Naive thymus-derived CD8-positive, alpha-beta T cell (primary cell): Measurements from ENCODE around the gene CALML6. TPM values are rescaled to one million over a fixed set of nuclear protein-coding genes. Genes with fewer than 3 reads are reported as not detected.

Experiments
- ATAC-seq, 2 donors: fragments of 150-1000 bp; cut with Tn5 transposase in 1 of 2; sonication (Bioruptor Pico), chemical (Tn5 transposase) in 1 of 2; 1 replicate in 1 of 2; 2 replicates in 1 of 2; pipeline ENCODE4 v1.10.0; 2021; ENCODE audit warnings: mild to moderate bottlenecking in 2 of 2, moderate library complexity in 2 of 2
- POLR2A ChIA-PET: fragments of 350-600 bp; sonication (Branson Sonifier 250); formaldehyde crosslinking; loops from one replicate; lab custom pipeline; 2021; ENCODE audit warnings: antibody characterized with exemption; lab: Charles Lee
- DNase-seq, 10 donors: peaks; one replicate each; pipeline versions ENCODE4 v3.0.0 to v3.0.0-alpha.2; 2020 to 2022
- H3K27ac Mint-ChIP-seq, 10 donors: one replicate each; pipeline ENCODE4 v1.8.0; 2020 to 2022; ENCODE audit warnings: mild to moderate bottlenecking in 10 of 10, mixed read lengths in 10 of 10, moderate library complexity in 4 of 10, inconsistent platforms in 1 of 10
- H3K27me3 Mint-ChIP-seq, 5 donors: one replicate each; pipeline ENCODE4 v1.8.0; 2021 to 2022; ENCODE audit warnings: mixed read lengths in 5 of 5
- H3K36me3 Mint-ChIP-seq, 3 donors: one replicate each; pipeline ENCODE4 v1.8.0; 2020 to 2022; ENCODE audit warnings: mixed read lengths in 3 of 3, mild to moderate bottlenecking in 2 of 3, inconsistent platforms in 1 of 3
- H3K4me1 Mint-ChIP-seq, 4 donors: one replicate each; pipeline ENCODE4 v1.8.0; 2021 to 2022; ENCODE audit warnings: mixed read lengths in 4 of 4
- H3K4me3 Mint-ChIP-seq, 10 donors: one replicate each; pipeline ENCODE4 v1.8.0; 2020 to 2022; ENCODE audit warnings: mild to moderate bottlenecking in 10 of 10, mixed read lengths in 10 of 10, moderate library complexity in 6 of 10, inconsistent platforms in 1 of 10
- H3K9me3 Mint-ChIP-seq, 9 donors: one replicate each; pipeline ENCODE4 v1.8.0; 2020 to 2022; ENCODE audit warnings: mixed read lengths in 9 of 9, mild to moderate bottlenecking in 3 of 9, inconsistent platforms in 1 of 9, moderate library complexity in 1 of 9
- polyA plus RNA-seq, 3 donors: library from polyadenylated mRNA; unstranded; fragments of 300-500 nt; fragmentation: Illumina TruSeq; gene quantifications; one replicate each; pipeline ENCODE4 v1.2.3, GENCODE V29; 2021
- total RNA-seq, 8 experiments: library from RNA in 2 of 8; stranded (reverse) in 2 of 8; gene quantifications; one replicate each; pipeline ENCODE4 v1.2.3 and lab custom pipeline; 2021 to 2026

CALML6 gene
- total and polyA plus RNA-seq, 5 experiments from 2014 or later = 1.4 to 1.6 TPM; not detected in 3

GRCh38 chr1:1903224-1903623 lies 11.8 kb upstream of the CALML6 start:
- ATAC-seq = no peak
- POLR2A ChIA-PET = interaction anchor here (0.7 kb wide), 2 partner anchors 38 to 884 kb away, joined by 7 read pairs; no protein-coding TSS in a partner anchor
- Mint-ChIP-seq H3K9me3 (no peaks in the 10 kb centered on the region), H3K4me1 (peaks cover 12 to 21% (median 18%) of the 10 kb centered on the region in 4 donors), H3K4me3 (no peak overlapping the region), H3K36me3 (no peaks in the 10 kb centered on the region), H3K27ac (peak overlapping the region in 1 of 10 donors; percentile 27), H3K27me3 (peaks cover 0 to 3% (median 0%) of the 10 kb centered on the region in 5 donors)
- no peak for DNase-seq

- Mint-ChIP-seq H3K27ac (peak overlapping the region; percentile 13 to 89 (median 54)), H3K9me3 (no peaks in the 10 kb centered on the region), H3K27me3 (peaks cover 0 to 3% (median 0%) of the 10 kb centered on the region in 5 donors), H3K4me1 (peaks cover 16 to 21% (median 18%) of the 10 kb centered on the region in 4 donors), H3K36me3 (no peaks in the 10 kb centered on the region), H3K4me3 (peak overlapping the region; percentile 43 to 77 (median 58))
- POLR2A ChIA-PET = interaction anchor here (0.6 to 2.2 kb wide), 9 partner anchors 11 to 358 kb away, joined by 3 to 18 read pairs (median 3); partner anchors contain the start of gene GNB1
- peak; percentile 18 to 27 for ATAC-seq
- peak; percentile 39 to 80 (median 60) for DNase-seq
Observed at GRCh38 chr1:1906185-1907097, 8.6 kb upstream of the CALML6 start.

GRCh38 chr1:1907098-1907736 lies 7.8 kb upstream of the CALML6 start:
- POLR2A ChIA-PET = interaction anchor here (0.7 to 3.1 kb wide), 4 partner anchors 9 to 25 kb away, joined by 3 to 19 read pairs (median 12); no protein-coding TSS in a partner anchor
- Mint-ChIP-seq H3K36me3 (no peaks in the 10 kb centered on the region), H3K4me3 (peak overlapping the region in 4 of 10 donors; percentile 18 to 32 (median 30)), H3K27me3 (peaks cover 0 to 3% (median 0%) of the 10 kb centered on the region in 5 donors), H3K27ac (peak overlapping the region in 1 of 10 donors; percentile 46), H3K9me3 (no peaks in the 10 kb centered on the region), H3K4me1 (peaks cover 16 to 21% (median 18%) of the 10 kb centered on the region in 4 donors)
- DNase-seq (no peak), ATAC-seq (no peak)

GRCh38 chr1:1908506-1908791 lies 6.6 kb upstream of the CALML6 start:
- ATAC-seq = peak in 1 of 2 donors; percentile 9
- no peak for DNase-seq
- H3K9me3 Mint-ChIP-seq = no peaks in the 10 kb centered on the region
- H3K27ac Mint-ChIP-seq = peak overlapping the region in 4 of 10 donors; percentile 29 to 86 (median 63)
- H3K4me1 Mint-ChIP-seq = peaks cover 16 to 21% (median 18%) of the 10 kb centered on the region in 4 donors
- H3K4me3 Mint-ChIP-seq = peak overlapping the region; percentile 49 to 82 (median 64)
- H3K27me3 Mint-ChIP-seq = no peaks in the 10 kb centered on the region
- POLR2A ChIA-PET = interaction anchor here (0.7 to 3.1 kb wide), 15 partner anchors 10 to 162 kb away, joined by 3 to 25 read pairs (median 4); partner anchors contain the start of gene TMEM52
- no peaks in the 10 kb centered on the region for H3K36me3 Mint-ChIP-seq

- Mint-ChIP-seq H3K27me3 (no peaks in the 10 kb centered on the region), H3K27ac (peak overlapping the region; percentile 47 to 94 (median 88)), H3K4me1 (peaks cover 16 to 23% (median 20%) of the 10 kb centered on the region in 4 donors), H3K36me3 (no peaks in the 10 kb centered on the region), H3K4me3 (peak overlapping the region; percentile 82 to 88 (median 86)), H3K9me3 (no peaks in the 10 kb centered on the region)
- POLR2A ChIA-PET = interaction anchor here (1.2 to 3.1 kb wide), 7 partner anchors 8 to 279 kb away, joined by 3 to 19 read pairs (median 5); partner anchors contain the start of genes GNB1 and TMEM52
- ATAC-seq (no peak), DNase-seq (no peak)
Observed at GRCh38 chr1:1910033-1910465, 5.0 kb upstream of the CALML6 start.

GRCh38 chr1:1910651-1911331 lies 4.3 kb upstream of the CALML6 start:
- H3K9me3 Mint-ChIP-seq = no peaks in the 10 kb centered on the region
- peak overlapping the region in 5 of 10 donors; percentile 63 to 93 (median 89) for H3K27ac Mint-ChIP-seq
- POLR2A ChIA-PET = interaction anchor here (1.3 to 2.5 kb wide), 3 partner anchors 7 to 37 kb away, joined by 3 to 13 read pairs (median 5); partner anchors contain the start of genes GNB1 and TMEM52
- ATAC-seq (no peak), DNase-seq (no peak)
- peak overlapping the region in 6 of 10 donors; percentile 82 to 88 (median 86) for H3K4me3 Mint-ChIP-seq
- peaks cover 16 to 23% (median 20%) of the 10 kb centered on the region in 4 donors for H3K4me1 Mint-ChIP-seq
- no peaks in the 10 kb centered on the region for H3K27me3 Mint-ChIP-seq
- no peaks in the 10 kb centered on the region for H3K36me3 Mint-ChIP-seq

GRCh38 chr1:1911350-1912041 lies 3.6 kb upstream of the CALML6 start:
- H3K27me3 Mint-ChIP-seq = no peaks in the 10 kb centered on the region
- no peak for ATAC-seq
- H3K4me1 Mint-ChIP-seq = peaks cover 11 to 17% (median 13%) of the 10 kb centered on the region in 4 donors
- no peak for DNase-seq
- POLR2A ChIA-PET = interaction anchor here (1.3 kb wide), 1 partner anchor 37 kb away, joined by 3 read pairs; no protein-coding TSS in a partner anchor
- H3K9me3 Mint-ChIP-seq = no peaks in the 10 kb centered on the region
- peak overlapping the region in 3 of 10 donors; percentile 46 to 76 (median 74) for H3K27ac Mint-ChIP-seq
- no peaks in the 10 kb centered on the region for H3K36me3 Mint-ChIP-seq
- peak overlapping the region in 6 of 10 donors; percentile 28 to 63 (median 40) for H3K4me3 Mint-ChIP-seq

- no peaks in the 10 kb centered on the region for H3K9me3 Mint-ChIP-seq
- peaks cover 8 to 16% (median 15%) of the 10 kb centered on the region in 4 donors for H3K4me1 Mint-ChIP-seq
- peak overlapping the region in 1 of 10 donors; percentile 10 for H3K4me3 Mint-ChIP-seq
- no peaks in the 10 kb centered on the region for H3K27me3 Mint-ChIP-seq
- DNase-seq = no peak
- H3K27ac Mint-ChIP-seq = no peak overlapping the region
- ATAC-seq = no peak
- POLR2A ChIA-PET = interaction anchor here (0.7 kb wide), 1 partner anchor 9 kb away, joined by 3 read pairs; no protein-coding TSS in a partner anchor
- no peaks in the 10 kb centered on the region for H3K36me3 Mint-ChIP-seq
Observed at GRCh38 chr1:1914101-1914970, 724 bp upstream of the CALML6 start.

- Mint-ChIP-seq H3K4me3 (peak overlapping the region in 6 of 10 donors; percentile 22 to 52 (median 37)), H3K9me3 (no peaks in the 10 kb centered on the region), H3K4me1 (peaks cover 3 to 12% (median 7%) of the 10 kb centered on the region in 4 donors), H3K36me3 (no peaks in the 10 kb centered on the region), H3K27ac (no peak overlapping the region), H3K27me3 (no peaks in the 10 kb centered on the region)
- ATAC-seq (no peak), DNase-seq (peak in 1 of 10 donors; percentile 16)
- POLR2A ChIA-PET = no interaction called here
Observed at GRCh38 chr1:1915911-1916840, 1.1 kb downstream of the CALML6 start.

- H3K27me3 Mint-ChIP-seq = no peaks in the 10 kb centered on the region
- H3K9me3 Mint-ChIP-seq = no peaks in the 10 kb centered on the region
- H3K4me1 Mint-ChIP-seq = peaks cover 1 to 12% (median 7%) of the 10 kb centered on the region in 4 donors
- POLR2A ChIA-PET = interaction anchor here (1.0 to 2.3 kb wide), 2 partner anchors 8 to 193 kb away, joined by 3 to 13 read pairs; partner anchors contain the start of gene CDK11A
- H3K4me3 Mint-ChIP-seq = peak overlapping the region in 2 of 10 donors; percentile 33
- H3K27ac Mint-ChIP-seq = no peak overlapping the region
- DNase-seq (no peak), ATAC-seq (no peak)
- no peaks in the 10 kb centered on the region for H3K36me3 Mint-ChIP-seq
Observed at GRCh38 chr1:1916851-1917251, 1.8 kb downstream of the CALML6 start.
